ENCODE measurements around the gene HEATR1. TPM values are rescaled to one million over a fixed set of nuclear protein-coding genes. Genes with fewer than 3 reads are reported as not detected.
A peak's percentile ranks its signal among the peaks of the same experiment; 100 is the strongest.
"Not testable (repeated sequence)": the region's sequence is repeated elsewhere in the genome, so short reads cannot be mapped to it uniquely, and the experiment has no call there.

HEATR1 gene
- total and polyA plus RNA-seq, 4 donors = 3.3 to 19.4 (median 9.6) TPM

GRCh38 chr1:236608930-236609726, 4.8 kb upstream of the HEATR1 start (continued):
- no peak for TF ChIP-seq REST (IDR thresholded peaks at IDR 0.05)
- no peak for TF ChIP-seq EGR1 (IDR thresholded peaks at IDR 0.05; ENCODE audit: low read depth in 2 of 2)

GRCh38 chr1:236607597-236607996, 3.3 kb upstream of the HEATR1 start:
- not testable (repeated sequence) for H3K9ac ChIP-seq (ENCODE audit: low read depth in 1 of 2, low read length in 2 of 2); H3K36me3 ChIP-seq (ENCODE audit: control insufficient read depth in 4 of 4, insufficient read depth in 3 of 4, low read depth in 1 of 4, low read length in 3 of 4); H3K4me3 ChIP-seq (ENCODE audit: low read depth in 1 of 3, low read length in 3 of 3); H3K27ac ChIP-seq (ENCODE audit: low read depth in 1 of 2, low read length in 2 of 2); H3K4me1 ChIP-seq (ENCODE audit: control insufficient read depth in 4 of 4, insufficient read depth in 4 of 4, low read length in 3 of 4); H3K27me3 ChIP-seq (ENCODE audit: control insufficient read depth in 4 of 4, insufficient read depth in 4 of 4, low read length in 3 of 4); DNase-seq (ENCODE audit: low spot score); H3K9me3 ChIP-seq (ENCODE audit: control insufficient read depth in 4 of 4, low read length in 3 of 4)
- WGBS = 92% methylated on average over 10 of the region's 10 CpGs

- Histone ChIP-seq H3K36me3 (ENCODE audit: control insufficient read depth in 4 of 4, insufficient read depth in 3 of 4, low read depth in 1 of 4, low read length in 3 of 4) (peaks cover 0 to 7% (median 2%) of the 10 kb centered on the region in 4 donors), H3K9me3 (ENCODE audit: control insufficient read depth in 4 of 4, low read length in 3 of 4) (no peaks in the 10 kb centered on the region), H3K4me3 (ENCODE audit: low read depth in 1 of 3, low read length in 3 of 3) (peak overlapping the region; percentile 76 to 98 (median 84)), H3K9ac (ENCODE audit: low read depth in 1 of 2, low read length in 2 of 2) (peak overlapping the region; percentile 12 to 82), H3K27ac (ENCODE audit: low read depth in 1 of 2, low read length in 2 of 2) (peak overlapping the region; percentile 55 to 89), H3K4me1 (ENCODE audit: control insufficient read depth in 4 of 4, insufficient read depth in 4 of 4, low read length in 3 of 4) (peaks cover 0 to 8% (median 5%) of the 10 kb centered on the region in 4 donors), H3K27me3 (ENCODE audit: control insufficient read depth in 4 of 4, insufficient read depth in 4 of 4, low read length in 3 of 4) (peaks cover 0 to 2% (median 0%) of the 10 kb centered on the region in 4 donors)
- 69% methylated on average over 34 of the region's 34 CpGs for WGBS
- no peak for DNase-seq (ENCODE audit: low spot score)
- TF ChIP-seq FOXA2 (IDR thresholded peaks at IDR 0.05) = no peak
- TF ChIP-seq ATF3 (IDR thresholded peaks at IDR 0.05) = no peak
Measured at GRCh38 chr1:236604905-236605806, 840 bp upstream of the HEATR1 start.

GRCh38 chr1:236602171-236602570, 2.1 kb downstream of the HEATR1 start:
- no peaks in the 10 kb centered on the region for H3K27me3 ChIP-seq (ENCODE audit: control insufficient read depth in 4 of 4, insufficient read depth in 4 of 4, low read length in 3 of 4)
- no peak for DNase-seq (ENCODE audit: low spot score)
- H3K4me1 ChIP-seq (ENCODE audit: control insufficient read depth in 4 of 4, insufficient read depth in 4 of 4, low read length in 3 of 4) = peaks cover 0 to 8% (median 5%) of the 10 kb centered on the region in 4 donors
- H3K36me3 ChIP-seq (ENCODE audit: control insufficient read depth in 4 of 4, insufficient read depth in 3 of 4, low read depth in 1 of 4, low read length in 3 of 4) = peaks cover 0 to 23% (median 11%) of the 10 kb centered on the region in 4 donors
- no peaks in the 10 kb centered on the region for H3K9me3 ChIP-seq (ENCODE audit: control insufficient read depth in 4 of 4, low read length in 3 of 4)
- TF ChIP-seq TAF1 (conservative IDR thresholded peaks at IDR 0.05) (no peak), FOXA1 (IDR thresholded peaks at IDR 0.05) (no peak), REST (IDR thresholded peaks at IDR 0.05) (no peak), YY1 (IDR thresholded peaks at IDR 0.05) (no peak), HNF4G (IDR thresholded peaks at IDR 0.05) (no peak), MAX (IDR thresholded peaks at IDR 0.05) (no peak), JUND (IDR thresholded peaks at IDR 0.05) (no peak)
- H3K4me3 ChIP-seq (ENCODE audit: low read depth in 1 of 3, low read length in 3 of 3) = no peak overlapping the region
- no peak overlapping the region for H3K27ac ChIP-seq (ENCODE audit: low read depth in 1 of 2, low read length in 2 of 2)
- no peak overlapping the region for H3K9ac ChIP-seq (ENCODE audit: low read depth in 1 of 2, low read length in 2 of 2)

All from liver (tissue), 9 donors.